Urothelium cell line (cell line): ENCODE results near the gene MPP2.
"Not testable (repeated sequence)": the region's sequence is repeated elsewhere in the genome, so short reads cannot be mapped to it uniquely, and the experiment has no call there.

ENCODE experiments used
- DNase-seq: peaks from one replicate; pipeline ENCODE4 v3.0.0; 2011; ENCODE audit warnings: low spot score, mixed read lengths
- FAIRE-seq: peaks from 2 replicates; lab custom pipeline; 2011; peaks lifted over from hg19 to GRCh38; lab: Jason Lieb, UNC

Gene MPP2

GRCh38 chr17:43931062-43931571 lies 23.8 kb upstream of the MPP2 start:
- DNase-seq (no peak), FAIRE-seq (no peak)

- FAIRE-seq = peak; percentile 30
Observed at GRCh38 chr17:43928609-43929008, 21.3 kb upstream of the MPP2 start.

GRCh38 chr17:43927929-43928328 lies 20.6 kb upstream of the MPP2 start:
- not testable (repeated sequence) for FAIRE-seq, DNase-seq

More at GRCh38 chr17:43928609-43929008, 21.3 kb upstream of the MPP2 start:
- DNase-seq = no peak

DNA sequence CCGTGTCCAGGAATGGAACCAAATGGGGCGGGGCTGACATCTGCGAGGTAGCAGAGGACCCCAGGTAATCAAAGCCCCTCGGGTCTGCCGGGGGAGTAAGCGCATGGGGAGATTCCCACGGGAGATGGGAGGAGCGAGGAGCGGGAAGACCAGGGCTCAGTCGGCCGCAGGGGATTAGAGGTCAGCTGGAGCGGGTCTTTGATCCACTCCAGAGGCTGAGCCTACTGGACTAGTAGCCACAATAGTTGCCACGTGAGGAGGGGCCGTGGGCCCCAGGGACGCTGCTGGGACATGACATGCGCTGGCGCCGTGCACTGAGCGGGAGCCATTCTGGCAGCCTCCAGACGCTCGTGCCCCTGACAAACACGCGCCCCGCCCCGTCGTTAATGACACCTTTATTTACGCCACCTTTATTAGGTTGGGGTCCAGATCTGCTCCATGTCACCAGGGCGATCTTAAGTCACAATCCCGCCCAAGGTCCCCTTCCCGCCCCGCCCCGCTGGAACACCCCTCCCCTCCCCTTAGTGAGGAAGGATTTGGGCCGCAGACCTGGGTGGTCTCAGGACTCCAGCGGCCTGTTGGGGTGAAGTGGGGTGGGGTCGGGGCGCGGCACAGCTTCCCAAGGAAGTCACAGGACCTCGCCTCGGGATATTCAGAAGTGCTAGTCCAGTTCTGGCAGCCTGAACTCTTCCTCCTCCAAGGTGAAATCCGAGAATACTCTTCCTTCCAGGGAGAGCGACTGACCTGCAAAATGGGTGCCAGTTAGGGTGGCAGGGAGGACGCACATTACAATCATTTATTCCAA lies 19.9 kb upstream of the MPP2 start:
- no peak for FAIRE-seq
- DNase-seq = no peak

DNA sequence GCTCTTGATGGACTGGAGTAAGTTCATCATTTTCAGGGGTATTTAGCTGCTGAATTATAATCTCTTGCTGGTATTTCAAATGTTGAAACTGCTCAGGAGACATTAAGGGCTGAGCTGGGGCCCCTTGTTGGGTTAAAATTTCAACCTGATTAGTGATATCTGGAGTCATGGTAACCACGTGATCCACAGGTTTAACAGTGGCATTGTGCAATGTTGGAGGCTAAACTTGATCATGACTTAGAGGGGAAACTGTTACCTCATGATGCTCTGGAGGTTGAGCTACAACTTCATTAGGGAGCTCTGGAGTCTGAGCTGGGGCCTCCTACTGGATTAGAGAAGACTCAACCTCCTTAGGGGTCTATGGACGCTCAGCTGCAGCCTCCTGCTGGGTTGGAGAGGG lies 17.2 kb upstream of the MPP2 start:
- DNase-seq (no peak), FAIRE-seq (no peak)

DNA sequence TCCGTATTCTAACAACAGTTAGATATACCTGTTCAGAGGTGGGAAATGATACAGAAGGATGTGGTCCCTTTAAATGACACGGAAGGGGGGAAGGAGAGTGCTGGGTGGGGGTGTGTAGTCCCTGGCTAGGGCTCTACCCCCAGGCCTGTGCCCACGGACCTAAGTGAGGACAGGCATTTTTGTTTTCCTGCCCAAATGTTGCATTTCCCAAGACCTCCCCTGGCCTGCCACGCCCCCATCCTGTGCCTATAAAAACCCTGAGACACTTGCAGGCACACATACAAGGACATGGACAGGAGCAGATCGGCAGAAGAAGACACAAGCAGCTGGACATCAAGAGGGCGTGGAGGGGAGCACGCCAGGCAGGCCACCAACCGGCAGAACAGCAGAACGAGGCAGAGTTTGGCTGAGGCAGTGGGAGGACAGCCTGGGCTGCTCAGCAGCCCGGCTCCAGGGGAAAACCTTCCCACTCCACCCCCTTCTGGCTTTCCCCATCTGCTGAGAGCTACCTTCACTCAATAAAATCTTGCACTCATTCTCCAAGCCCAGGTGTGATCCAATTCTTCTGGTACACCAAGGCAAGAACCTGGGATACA lies 13.3 kb upstream of the MPP2 start:
- DNase-seq (no peak), FAIRE-seq (no peak)

- DNase-seq (no peak), FAIRE-seq (no peak)
Observed at GRCh38 chr17:43918026-43918389, 10.7 kb upstream of the MPP2 start.

GRCh38 chr17:43917348-43918025 lies 10.2 kb upstream of the MPP2 start:
- FAIRE-seq = no peak
- DNase-seq = no peak

GRCh38 chr17:43917016-43917347 lies 9.6 kb upstream of the MPP2 start:
- DNase-seq (no peak), FAIRE-seq (no peak)

GRCh38 chr17:43916385-43916784 lies 9.0 kb upstream of the MPP2 start:
- no peak for DNase-seq
- no peak for FAIRE-seq

DNA sequence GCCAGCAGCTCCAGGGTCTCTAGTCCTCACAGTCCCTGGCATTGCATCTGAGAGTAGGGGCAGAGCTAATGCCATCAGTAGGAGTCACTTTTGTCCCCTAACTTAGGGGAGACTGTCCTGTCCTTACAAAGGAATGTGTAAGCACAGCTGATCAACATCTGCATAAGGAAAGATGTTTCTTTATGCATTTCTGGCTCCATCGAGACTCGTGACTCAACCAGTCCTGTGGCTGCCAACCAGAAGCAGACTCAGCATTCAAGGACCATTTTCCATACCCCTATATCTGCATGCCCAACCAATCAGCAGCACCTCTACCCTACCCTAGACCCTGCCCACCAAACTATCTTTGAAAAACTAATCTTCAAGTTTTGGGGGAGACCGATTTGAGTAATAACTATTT lies 8.2 kb upstream of the MPP2 start:
- no peak for DNase-seq
- no peak for FAIRE-seq

DNA sequence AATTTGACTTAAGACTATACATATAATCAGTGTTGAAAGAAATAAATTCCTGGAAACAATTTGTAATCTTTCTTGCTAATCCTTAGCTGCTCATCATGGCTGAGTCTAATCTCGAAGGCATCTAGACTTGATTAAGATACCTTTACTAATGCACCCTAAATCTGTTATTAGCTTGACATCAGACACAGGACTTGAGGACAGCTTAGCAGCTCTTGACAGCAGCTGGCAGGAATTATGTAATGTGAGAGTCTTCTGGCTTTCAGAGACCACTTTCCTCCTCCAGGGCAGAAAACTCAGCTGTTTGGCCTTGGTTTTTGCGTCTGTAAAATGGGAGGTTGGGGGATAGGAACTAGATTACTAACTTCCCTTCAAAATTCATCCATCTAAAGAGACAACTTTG lies 7.1 kb upstream of the MPP2 start:
- no peak for FAIRE-seq

GRCh38 chr17:43913584-43913983 lies 6.2 kb upstream of the MPP2 start:
- FAIRE-seq = no peak

More for the DNA sequence above, 7.1 kb upstream of the MPP2 start:
- DNase-seq = no peak

GRCh38 chr17:43912635-43913304 lies 5.4 kb upstream of the MPP2 start:
- DNase-seq = no peak
- peak; percentile 99 for FAIRE-seq

More at GRCh38 chr17:43913584-43913983, 6.2 kb upstream of the MPP2 start:
- DNase-seq = no peak

DNA sequence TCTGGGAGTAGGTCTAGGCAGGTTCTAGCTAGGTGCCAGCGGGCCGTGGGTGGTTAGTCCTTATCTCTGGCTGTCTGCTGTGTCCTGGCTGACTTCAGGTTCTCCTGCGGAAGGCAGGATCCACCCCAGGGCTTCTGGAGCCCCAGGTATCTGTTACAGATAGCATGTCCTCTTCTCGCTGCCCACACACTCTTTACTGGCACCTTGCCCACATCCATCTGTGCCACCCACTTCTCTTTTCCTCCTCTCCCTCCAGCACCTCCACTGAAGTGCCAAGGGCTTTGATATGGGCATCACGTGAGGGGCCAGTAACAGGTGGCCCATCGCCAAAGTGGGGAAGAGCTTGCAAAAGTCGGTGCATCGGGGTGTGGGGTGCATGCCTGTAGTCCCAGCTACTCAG lies 4.6 kb upstream of the MPP2 start:
- no peak for FAIRE-seq
- no peak for DNase-seq

GRCh38 chr17:43909537-43910231 lies 2.3 kb upstream of the MPP2 start:
- DNase-seq = no peak
- FAIRE-seq = no peak

GRCh38 chr17:43907998-43908721 lies 824 bp upstream of the MPP2 start:
- DNase-seq (peak; percentile 86), FAIRE-seq (peak; percentile 37)

GRCh38 chr17:43906951-43907424 lies 348 bp downstream of the MPP2 start:
- FAIRE-seq = no peak
- DNase-seq = no peak

DNA sequence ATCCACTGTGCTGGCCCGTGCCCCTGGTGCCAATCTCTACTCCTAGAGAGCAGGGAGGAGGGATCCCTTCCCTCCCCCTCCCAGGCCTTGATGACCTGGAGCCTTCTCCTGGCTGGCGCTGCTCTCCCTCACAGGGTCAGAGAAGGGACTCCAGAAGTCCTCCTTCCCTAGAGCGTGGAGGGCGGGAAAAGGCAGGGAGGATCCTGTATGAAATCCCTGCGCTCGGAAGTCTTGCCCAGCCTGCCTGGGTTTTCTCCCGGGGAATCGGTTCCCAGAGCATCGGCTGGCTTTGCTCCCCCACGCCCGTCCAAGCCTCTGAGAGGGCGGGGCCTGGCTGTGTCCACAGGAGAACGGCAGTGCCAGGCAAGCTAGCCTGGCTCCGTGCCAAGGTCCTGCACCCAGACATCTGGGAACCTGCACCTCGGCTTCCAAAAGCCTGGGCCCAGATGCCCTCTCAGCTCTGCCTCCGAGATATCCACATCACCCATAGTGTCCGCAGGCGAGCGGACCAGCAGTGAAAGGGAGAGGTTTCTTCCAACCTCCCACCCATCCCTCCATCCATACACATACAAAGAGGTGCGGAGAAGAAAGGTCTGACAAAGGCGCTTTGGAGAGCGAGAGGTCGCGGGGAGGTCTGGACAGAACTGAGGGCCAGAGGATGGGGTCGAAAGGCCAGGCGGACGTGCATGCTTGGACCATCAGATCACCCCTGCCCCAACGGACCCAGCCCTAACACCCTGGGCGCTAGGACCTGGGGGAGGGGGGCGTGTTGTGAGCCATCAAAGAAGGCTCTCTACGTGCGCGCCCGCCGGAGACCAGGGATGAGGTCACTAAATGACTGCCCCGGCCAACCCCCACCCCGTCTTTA lies 1.1 kb downstream of the MPP2 start:
- FAIRE-seq = peak; percentile 90
- DNase-seq = peak; percentile 85
